ENCODE data around the gene P2RY8.
"Not testable (repeated sequence)": the region's sequence is repeated elsewhere in the genome, so short reads cannot be mapped to it uniquely, and the experiment has no call there.

P2RY8 gene

GRCh38 chrX:1484638-1485019 lies 52.4 kb downstream of the P2RY8 start:
- DNase-seq, result no peak

- DNase-seq, result no peak
Measured at GRCh38 chrX:1483843-1484637, 52.9 kb downstream of the P2RY8 start.

- not testable (repeated sequence) for DNase-seq
Measured at GRCh38 chrX:1482530-1482928, 54.5 kb downstream of the P2RY8 start.

- no peak for DNase-seq
Measured at GRCh38 chrX:1481636-1482529, 55.1 kb downstream of the P2RY8 start.

GRCh38 chrX:1480082-1480785 lies 56.8 kb downstream of the P2RY8 start:
- DNase-seq, result no peak

- no peak for DNase-seq
Measured at GRCh38 chrX:1477801-1478458, 59.1 kb downstream of the P2RY8 start.

GRCh38 chrX:1477229-1477628 lies 59.8 kb downstream of the P2RY8 start:
- no peak for DNase-seq

- no peak for DNase-seq
Measured at GRCh38 chrX:1476682-1477081, 60.3 kb downstream of the P2RY8 start.

- DNase-seq, result no peak
Measured at GRCh38 chrX:1475881-1476280, 61.1 kb downstream of the P2RY8 start.

GRCh38 chrX:1475481-1475880 lies 61.5 kb downstream of the P2RY8 start:
- DNase-seq, result no peak

GRCh38 chrX:1474593-1474992 lies 62.4 kb downstream of the P2RY8 start:
- not testable (repeated sequence) for DNase-seq

- no peak for DNase-seq
Measured at GRCh38 chrX:1472975-1473374, 64.0 kb downstream of the P2RY8 start.

GRCh38 chrX:1468250-1468772 lies 68.7 kb downstream of the P2RY8 start:
- DNase-seq, result no peak

- DNase-seq, result no peak
Measured at GRCh38 chrX:1466971-1467561, 69.9 kb downstream of the P2RY8 start.

GRCh38 chrX:1466232-1466661 lies 70.7 kb downstream of the P2RY8 start:
- DNase-seq, result no peak

- no peak for DNase-seq
Measured at GRCh38 chrX:1465286-1466231, 71.4 kb downstream of the P2RY8 start.

- DNase-seq, result no peak
Measured at GRCh38 chrX:1464971-1465285, 72.1 kb downstream of the P2RY8 start.

GRCh38 chrX:1464041-1464970 lies 72.7 kb downstream of the P2RY8 start:
- peak; percentile 12 for DNase-seq

GRCh38 chrX:1463581-1463980 lies 73.4 kb downstream of the P2RY8 start:
- no peak for DNase-seq
